ENCODE results near the gene RAB8A.
A peak's percentile ranks its signal among the peaks of the same experiment; 100 is the strongest.
"Not testable (repeated sequence)": the region's sequence is repeated elsewhere in the genome, so short reads cannot be mapped to it uniquely, and the experiment has no call there.

Gene RAB8A

DNA sequence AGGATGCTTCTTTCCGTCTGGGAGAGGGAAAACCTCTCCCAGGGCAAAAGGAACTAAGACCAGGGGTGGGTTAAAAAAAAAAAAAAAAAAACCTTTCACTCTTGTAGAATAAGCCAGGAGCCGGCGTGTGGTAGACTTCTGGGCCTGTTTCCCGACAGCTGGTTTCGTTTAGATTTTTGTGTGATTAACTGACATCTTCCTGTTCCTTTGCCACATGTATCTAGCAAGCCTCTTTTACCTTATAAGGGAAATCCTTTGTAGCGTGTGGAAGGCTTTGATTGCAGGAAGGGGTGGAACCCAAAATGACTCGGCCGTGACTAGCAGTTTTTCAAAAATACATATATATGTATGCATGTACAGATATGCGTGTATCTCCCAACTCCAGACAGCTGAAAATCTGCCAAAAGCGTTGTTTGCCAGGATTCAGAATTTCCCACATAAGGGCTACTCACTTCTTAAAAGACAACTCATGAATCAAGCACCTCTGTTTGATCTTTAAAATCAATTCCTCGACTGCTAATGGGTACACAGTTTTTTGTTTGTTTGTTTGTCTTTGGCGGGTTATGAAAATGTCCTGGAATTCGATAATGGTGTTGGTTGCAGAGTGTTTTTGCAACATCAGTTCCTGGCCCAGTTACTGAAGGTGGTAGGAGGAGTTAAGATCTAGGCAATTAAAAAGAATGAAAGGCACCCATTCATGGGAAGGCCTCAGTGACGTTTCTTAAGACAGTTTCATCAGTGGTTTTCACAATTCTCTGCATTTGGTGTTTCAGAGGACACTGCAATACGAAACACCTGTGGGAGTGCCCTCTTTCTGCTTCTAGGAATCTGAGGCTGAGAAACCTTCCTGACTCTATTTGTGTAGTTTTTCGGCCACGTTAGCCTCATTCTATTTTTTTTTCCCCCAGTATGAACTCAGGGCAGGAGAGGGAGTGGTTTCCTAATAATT lies 32.7 kb upstream of the RAB8A start:
- DNase-seq, result peak; percentile 84 to 90

DNA sequence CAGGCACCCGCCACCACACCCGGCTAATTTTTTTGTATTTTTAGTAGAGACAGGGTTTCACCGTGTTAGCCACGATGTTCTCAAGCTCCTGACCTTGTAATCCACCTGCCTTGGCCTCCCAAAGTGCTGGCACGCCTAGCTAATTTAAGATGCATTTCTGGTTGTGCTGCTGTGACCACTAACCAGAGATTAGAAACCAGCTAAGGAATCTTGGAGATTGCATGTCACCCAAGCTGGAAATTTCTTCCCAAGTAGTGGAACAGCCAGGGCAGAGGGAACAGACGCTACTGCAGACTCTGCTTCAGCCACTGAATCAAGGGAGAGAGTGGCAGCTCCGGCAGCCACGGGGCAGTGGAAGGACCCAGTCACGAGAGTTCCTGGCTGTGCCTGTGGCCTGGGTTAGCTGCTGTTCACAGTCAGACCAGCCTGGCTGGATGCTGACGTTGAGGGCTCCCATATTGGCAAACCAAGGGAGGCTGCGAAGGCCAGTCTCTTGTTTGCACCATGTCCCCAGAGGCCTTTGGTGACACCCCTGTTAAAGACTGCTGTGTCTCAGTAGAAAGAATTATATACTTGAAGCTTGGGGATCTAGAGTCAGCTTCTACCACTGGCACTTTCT lies 27.5 kb upstream of the RAB8A start:
- DNase-seq, result no peak

DNA sequence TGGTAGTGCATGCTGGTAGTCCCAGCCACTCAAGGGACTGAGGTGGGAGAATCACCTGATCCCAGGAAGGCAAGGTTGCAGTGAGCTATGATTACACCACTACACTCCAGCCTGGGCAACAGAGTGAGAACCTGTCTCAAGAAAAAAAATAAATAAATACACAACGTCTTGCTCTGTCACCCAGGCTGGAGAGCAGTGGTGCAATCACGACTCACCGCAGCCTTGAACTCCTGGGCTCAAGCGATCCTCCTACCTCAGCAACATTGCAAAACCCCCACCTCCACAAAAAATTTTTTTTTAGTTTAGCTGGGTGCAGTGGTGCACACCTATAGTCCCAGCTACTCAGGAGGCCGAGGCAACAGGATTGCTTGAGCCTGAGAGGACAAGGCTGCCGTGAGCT lies 26.6 kb upstream of the RAB8A start:
- DNase-seq, result peak in 1 of 2 donors; percentile 13

DNA sequence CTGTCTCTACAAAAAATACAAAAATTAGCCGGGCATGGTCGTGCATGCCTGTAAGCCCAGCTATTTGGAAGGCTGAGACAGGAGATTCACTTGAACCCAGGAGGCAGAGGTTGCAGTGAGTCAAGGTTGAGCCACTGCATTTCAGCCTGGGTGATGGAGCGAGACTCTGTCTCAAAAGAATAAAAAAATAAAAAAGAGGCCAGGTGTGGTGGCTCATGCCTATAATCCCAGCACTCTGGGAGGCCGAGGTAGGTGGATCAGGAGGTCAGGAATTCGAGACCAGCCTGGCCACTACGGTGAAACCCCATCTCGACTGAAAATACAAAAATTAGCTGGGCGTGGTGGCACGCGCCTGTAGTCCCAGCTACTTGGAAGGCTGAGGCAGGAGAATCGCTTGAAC lies 24.3 kb upstream of the RAB8A start:
- not testable (repeated sequence) for DNase-seq

DNA sequence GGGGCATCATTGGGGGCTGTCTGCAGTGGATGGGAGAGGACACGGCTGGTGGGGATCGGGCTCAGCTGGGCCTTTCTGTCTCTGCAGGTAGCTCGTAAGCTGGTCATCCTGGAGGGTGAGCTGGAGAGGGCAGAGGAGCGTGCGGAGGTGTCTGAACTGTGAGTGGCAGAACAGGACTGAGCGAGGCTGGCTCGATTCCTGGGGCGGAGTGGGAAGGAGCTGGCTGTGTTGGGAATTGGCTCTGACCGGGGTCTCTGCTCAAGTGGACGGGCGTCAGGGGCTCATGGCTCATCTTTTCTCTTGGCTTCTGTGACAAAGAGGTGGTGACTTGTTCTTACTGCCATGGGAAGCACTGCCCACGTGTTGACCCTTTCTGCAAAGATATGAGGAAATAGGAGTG lies 23.7 kb upstream of the RAB8A start:
- peak in 1 of 2 donors; percentile 13 for DNase-seq

DNA sequence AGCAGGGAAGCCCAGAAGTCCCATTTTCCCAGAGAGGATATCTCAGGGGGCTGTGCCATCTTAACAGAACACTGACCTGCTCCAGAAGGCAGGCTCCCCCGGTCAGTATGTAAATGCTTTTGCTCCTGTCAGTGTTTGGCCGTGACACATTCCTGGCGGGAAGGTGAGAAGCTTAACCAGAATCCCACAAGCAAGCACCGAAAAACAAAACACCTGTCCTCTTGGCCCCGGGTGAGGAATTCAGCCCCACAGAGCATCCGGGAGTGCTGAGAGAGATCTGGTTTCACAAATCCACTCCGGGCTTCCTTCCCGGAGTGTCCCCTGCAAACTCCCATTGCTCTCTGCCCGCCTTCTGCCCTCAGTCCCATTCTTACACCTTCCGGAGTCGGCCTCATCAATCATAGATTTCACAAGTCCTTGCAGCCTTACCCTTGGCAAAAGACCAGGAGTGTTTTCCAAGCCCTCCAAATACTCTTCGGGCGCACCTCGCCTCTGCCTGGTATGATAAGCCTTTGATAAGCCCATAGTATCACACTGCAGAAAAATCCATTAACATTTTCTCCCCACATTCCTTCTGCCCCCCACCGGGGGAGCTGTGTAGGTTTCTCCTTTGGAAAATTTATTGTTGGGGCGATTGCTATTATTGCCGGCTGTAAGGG lies 23.2 kb upstream of the RAB8A start:
- DNase-seq, result no peak

DNA sequence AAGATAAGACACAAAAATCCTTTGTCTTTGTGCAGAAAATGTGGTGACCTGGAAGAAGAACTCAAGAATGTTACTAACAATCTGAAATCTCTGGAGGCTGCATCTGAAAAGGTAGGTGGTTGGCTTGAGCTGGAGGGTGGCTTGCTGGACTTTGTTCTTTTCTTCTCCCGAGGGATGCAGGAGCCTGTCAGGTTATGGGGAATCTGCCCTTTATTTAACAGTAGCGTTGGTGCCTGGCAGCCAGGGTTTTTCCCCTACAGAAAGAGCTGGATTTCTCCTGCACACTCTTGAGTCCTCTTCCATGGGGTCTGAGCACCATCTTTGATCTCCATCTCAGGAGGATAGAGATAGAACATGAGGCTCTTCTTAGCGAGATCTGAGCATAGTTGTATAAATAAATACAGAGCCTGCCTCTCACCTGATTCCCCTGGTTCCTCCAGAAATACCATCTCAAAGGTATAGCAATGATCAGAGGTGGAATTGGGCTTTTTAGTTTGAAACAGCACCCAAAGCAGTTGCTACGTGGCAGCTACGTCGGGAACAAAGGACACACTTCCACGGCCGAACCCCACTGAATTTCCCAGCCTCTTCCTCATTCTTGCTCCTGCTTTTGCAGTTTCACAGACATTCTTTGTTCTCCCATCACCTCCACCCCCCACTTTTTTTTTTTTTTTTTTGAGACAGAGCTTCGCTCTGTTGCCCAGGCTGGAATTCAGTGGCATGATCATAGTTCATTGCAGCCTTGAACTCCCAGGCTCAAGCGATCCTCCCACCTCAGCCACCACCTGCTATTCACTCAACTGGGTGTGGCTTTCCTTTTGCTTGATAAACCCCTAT lies 22.5 kb upstream of the RAB8A start:
- DNase-seq, result no peak

DNA sequence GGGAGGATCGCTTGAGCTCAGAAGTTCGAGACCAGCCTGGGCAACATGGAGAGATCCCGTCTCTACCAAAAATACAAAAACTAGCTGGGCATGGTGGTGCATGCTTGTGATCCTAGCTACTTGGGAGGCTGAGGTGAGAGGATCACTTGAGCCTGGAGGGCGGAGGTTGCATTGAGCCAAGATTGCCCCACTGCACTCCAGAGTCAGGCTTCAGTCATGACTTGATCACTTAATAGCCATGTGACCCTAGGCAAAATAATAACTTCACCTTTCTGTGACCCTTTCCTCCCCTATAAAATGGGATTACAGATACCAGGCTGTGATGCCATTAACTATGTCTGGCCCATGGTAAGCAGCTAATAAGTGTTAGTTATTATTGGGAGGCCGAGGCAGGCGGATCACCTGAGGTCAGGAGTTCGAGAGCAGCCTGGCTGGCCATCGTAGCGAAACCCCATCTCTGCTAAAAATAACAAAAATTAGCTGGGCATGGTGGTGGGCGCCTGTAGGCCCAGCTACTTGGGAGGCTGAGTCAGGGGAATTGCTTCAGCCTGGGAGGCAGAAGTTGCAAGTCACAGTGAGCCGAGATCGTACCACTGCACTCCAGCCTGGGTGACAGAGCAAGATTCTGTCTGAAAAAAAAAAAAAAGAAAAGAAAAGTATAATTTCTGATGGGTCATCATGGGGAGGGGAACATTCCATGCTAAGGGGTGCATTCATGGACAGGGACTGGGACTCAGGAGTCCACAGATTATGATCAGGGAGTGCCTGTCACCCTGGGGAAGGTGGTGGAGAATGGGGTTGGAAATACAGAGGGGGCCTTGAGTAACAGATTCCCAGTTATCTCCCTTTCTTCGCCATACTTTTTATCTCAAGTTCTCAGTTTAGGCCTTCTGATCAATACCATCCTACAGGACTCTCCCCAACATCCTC lies 19.9 kb upstream of the RAB8A start:
- DNase-seq, result peak in 1 of 2 donors; percentile 38

DNA sequence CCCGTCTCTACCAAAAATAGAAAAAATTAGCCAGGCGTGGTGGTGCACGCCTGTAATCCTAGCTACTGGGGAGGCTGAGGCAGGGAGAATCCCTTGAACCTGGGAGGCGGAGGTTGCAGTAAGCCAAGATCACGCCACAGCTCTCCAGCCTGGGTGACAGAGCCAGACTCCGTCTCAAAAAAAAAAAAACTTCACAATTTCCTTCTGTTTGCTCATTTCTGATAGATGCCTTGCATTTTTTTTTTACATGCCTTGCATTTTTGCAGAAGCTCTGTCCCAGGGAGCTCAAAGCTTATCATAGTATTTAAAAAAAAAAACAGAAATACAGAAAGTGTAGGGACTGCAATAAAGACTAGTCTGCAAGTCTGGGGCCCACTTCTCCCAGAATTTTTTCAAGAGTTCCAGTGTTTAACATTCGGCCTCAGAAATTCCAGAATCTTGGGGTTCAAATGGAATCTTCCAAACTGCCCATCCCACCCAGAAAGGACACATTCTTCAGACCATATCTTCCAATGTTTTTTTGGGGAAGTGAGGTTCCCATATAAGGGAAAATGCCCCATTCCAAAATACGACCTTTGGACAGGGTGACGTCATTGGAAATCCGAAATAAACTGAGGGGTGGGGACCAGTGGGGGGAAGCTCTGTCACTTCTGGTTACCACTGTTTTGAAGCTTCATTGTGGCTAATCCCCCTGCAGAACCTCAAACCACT lies 17.2 kb upstream of the RAB8A start:
- DNase-seq, result no peak

DNA sequence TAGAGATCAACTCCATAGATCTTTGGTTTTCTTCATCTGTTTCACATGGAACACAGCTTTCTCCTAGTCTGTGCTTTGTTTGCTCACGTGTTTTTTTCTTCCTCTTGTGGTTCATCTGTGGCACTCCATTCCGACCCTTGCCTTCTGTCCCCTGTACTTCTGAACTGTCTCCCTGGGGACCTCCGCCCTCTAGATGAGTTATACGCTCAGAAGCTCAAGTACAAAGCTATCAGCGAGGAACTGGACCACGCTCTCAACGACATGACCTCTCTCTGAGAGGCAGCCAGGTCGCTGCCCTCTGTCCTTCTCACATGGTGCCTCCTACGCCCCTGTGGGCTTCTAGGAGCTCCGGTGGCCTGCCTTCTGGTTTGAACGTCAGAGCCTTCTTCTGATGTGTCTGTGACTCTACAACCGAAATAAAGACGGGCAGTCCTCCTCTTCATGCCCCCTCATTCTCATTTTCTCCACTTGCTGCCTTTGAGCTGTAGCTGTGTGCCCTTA lies 16.6 kb upstream of the RAB8A start:
- no peak for DNase-seq

DNA sequence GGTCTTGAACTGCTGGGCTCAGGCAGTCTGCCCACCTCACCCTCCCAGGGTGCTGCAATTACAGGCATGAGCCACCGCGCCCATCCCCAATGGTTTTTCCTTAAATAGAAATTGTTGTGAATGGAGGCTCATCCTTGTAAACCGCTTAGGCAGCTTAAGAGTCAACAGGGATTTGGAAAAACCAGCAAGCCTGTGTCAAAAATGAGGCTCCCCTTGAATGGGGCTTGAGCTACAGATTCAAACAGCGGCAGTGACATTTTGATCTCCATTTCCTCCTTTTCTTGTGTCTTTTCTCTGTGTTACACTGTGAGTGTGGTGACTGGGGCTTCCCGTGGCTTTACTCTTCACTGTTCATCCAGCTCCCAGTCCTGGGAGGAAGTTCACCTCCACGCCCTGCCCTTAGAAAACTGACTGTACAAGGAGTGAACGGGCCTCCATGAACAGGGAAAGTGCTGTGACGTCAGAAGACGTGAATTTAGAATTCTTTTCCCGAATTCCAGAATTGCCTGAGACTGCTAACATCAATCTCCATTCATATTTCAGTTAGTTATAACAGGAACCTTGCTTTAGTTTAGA lies 15.3 kb upstream of the RAB8A start:
- no peak for DNase-seq

DNA sequence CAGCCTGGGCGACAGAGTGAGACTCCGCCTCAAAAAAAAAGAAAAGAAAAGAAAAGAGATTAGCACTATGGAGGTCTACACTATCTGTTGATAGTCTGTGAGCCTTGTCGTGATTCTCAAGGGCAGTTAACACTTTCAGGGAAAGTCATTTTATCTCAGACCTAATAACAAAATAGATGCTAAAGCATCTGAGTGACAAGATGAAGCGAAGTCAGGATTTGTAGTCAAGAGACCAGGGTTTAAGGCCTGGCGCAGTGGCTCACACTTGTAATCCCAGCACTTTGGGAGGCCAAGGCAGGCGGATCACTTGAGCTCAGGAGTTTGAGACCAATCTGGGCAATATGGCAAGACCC lies 13.3 kb upstream of the RAB8A start:
- no peak for DNase-seq

DNA sequence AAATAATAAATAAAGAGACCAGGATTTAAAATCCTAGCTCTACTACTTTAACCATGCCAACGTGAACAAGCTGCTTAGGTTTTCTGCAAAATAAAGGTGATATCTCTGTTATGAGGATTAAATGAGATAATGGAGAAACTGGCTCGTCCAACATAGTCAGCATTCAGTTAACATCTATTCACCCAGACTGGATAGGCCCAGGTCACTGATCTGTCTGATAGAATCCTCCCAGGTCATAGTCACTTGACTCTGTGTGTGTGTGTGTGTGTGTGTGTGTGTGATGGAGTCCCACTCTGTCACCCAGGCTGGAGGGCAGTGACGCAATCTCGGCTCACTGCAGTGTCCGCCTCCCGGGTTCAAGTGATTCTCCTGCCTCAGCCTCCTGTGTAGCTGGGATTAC lies 12.9 kb upstream of the RAB8A start:
- DNase-seq, result no peak

DNA sequence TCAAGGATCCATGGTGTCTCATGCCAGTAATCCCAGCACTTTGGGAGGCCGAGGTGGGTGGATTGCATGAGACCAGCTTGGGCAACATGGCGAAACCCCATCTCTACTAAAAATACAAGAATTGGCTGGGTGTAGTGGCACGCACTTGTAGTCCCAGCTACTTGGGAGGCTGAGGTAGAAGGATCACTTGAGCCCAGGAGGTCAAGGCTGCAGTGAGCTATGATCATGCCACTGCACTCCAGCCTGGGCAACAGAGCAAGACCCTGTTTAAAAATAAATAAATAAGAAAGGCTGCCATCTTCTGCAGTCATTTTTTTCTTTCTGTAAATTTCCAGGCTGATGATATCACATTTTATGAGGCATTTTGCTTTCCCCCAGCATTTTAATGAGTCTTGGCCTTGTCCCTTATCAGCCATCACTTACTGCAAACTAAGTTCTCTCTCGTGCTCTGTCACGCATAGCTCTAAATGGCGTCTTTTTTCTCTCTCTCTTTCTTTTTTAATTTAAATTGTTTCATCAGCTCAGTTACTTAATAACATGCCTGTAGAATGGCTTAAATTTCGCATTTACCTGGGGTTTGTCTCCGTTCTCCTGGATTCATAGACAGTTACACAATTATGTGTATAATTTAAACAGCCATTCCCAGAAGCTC lies 12.2 kb upstream of the RAB8A start:
- DNase-seq, result peak in 1 of 2 donors; percentile 10

DNA sequence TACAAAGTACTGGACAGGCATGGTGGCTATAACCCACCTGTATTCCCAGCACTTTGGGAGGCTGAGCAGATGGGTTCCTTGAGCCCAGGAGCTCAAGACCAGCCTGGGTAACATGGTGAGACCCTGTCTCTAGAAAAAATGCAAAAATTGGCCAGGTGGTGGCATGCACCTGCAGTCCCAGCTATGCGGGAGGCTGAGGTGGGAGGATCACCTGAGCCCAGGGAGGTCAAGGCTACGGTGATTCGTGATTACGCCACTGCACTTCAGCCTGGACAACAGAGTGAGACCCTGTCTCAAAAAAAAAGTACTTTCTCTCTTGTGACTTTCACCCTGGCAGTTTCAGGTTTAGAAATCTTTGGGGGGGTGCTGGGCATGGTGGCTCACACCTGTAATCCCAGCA lies 11.2 kb upstream of the RAB8A start:
- no peak for DNase-seq

DNA sequence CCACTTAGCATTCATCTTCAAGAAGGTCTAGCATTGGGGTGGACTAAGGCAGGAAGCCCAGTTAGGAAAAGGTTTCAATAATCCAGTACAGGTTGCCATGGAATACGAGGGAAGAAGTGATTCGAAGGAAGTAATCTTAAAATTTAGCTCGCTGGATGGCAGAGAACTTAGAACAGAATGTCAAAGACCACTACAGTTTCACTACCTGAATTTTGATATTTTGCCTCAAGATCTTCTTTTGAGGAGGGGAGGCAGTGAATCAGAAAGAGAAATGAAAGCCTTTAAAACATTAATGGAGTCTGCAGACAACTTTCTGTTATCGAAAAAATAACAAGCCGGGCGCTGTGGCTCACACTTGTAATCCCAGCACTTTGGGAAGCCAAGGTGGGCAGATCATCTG lies 7.0 kb upstream of the RAB8A start:
- no peak for DNase-seq

DNA sequence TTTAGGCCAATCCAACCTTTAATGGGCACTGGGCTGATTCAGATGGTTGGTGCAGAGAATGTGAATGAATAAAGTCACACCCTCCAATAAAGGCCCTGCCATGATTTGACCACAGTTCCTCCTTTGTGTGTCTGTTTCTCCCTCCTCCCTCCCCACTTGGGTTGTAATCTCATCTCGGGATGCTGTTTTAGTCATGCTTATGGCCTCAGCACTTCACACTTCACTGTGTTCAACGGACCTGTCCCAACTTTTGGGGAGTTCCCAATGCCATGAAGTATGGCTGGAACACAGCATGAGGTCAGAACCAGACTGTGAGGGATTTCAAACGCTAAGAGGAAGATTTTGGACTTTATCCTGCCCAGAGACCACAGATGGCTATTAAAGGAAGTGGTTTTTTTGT lies 5.6 kb upstream of the RAB8A start:
- peak; percentile 54 to 79 for DNase-seq

DNA sequence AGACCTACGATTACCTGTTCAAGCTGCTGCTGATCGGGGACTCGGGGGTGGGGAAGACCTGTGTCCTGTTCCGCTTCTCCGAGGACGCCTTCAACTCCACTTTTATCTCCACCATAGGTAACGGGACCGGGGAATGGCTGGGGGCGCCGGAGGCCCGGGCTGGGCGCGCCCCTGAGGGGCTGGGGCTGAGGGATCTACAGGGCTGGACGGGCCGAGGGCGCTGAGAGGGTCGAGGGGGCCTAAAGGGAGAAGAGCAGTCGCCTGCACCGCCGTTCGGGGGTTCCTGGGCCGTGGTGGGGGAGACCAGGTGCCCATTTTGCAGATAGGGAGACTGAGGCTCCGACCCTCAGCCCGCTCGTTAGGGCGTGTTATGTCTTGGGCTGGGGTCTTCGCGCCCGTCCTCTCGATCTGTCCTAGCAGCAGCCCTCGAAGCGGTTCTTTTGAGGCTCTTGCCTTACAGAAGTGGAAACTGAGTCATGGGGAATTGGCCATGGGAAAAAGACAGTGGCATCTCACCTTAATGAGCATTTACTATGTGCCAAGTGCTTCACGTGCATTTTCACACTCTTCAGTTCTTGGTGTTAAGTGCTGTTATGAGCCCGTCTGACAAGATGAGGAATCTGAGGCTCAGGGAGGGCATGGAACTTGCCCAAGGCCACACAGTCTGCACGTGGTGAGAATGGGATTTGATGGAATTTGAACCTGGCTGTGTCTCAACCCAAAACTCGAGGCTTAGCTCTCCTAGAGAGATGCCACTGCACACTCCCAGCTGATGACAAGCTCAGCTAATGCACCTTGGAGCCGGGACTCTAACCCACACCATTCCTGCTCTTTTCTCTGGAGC lies 442 bp downstream of the RAB8A start:
- no peak for DNase-seq

DNA sequence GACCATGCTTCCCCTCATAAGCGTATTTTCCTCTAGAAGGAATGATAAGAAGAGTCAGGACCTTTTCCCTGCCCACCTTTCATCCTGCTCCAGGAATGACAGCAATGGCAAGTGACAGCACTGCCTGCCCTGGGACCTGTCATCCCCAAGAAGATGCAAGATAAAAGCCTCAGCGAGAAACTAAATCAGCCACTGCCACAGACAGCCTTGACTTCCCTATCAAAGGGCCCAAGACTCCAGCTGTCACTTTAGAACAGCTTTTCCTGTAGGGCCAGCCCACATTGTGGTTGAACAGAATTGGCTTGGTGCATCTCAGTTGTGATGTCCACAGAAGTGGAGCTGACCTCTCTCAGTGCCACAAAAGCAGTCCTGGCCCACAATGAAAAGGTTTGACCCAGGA lies 1.1 kb downstream of the RAB8A start:
- peak; percentile 42 to 46 for DNase-seq

Data from inflammatory macrophage (primary cell).